ENCODE results near the gene ROBO3. TPM values are rescaled to one million over a fixed set of nuclear protein-coding genes. Genes with fewer than 3 reads are reported as not detected.

ROBO3 gene
- total RNA-seq, 1 donor from 2014 or later: 30.6 TPM

DNA sequence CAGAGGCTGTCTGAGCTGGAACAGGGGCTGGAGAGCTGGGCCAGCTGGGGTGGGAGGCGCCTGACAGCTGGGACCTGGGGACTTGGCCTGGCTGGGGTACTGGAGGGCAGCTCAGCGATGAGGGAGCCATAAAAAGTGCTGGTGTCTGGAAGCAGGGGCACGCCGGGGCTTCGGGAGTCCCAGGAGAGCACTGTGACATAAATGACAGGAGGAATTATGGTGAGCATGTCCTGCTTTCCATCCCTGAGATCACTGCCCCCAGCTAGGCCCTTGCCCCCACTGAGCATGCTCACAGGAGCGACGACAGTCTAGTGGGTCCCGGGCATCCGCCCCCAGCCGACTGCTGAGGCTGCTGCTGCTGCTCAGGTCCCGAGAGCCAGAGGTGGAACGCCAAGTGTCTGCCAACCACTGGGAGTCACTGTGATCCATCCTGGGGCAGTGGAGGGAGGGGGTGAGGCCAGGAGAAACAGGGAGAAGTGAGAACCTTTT, 26.2 kb downstream of the ROBO3 start:
- no peak overlapping the region for H3K4me3 ChIP-seq (ENCODE audit: low read depth, low read length)
- TF ChIP-seq, protein P1, sequence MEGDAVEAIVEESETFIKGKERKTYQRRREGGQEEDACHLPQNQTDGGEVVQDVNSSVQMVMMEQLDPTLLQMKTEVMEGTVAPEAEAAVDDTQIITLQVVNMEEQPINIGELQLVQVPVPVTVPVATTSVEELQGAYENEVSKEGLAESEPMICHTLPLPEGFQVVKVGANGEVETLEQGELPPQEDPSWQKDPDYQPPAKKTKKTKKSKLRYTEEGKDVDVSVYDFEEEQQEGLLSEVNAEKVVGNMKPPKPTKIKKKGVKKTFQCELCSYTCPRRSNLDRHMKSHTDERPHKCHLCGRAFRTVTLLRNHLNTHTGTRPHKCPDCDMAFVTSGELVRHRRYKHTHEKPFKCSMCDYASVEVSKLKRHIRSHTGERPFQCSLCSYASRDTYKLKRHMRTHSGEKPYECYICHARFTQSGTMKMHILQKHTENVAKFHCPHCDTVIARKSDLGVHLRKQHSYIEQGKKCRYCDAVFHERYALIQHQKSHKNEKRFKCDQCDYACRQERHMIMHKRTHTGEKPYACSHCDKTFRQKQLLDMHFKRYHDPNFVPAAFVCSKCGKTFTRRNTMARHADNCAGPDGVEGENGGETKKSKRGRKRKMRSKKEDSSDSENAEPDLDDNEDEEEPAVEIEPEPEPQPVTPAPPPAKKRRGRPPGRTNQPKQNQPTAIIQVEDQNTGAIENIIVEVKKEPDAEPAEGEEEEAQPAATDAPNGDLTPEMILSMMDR (conservative IDR thresholded peaks at IDR 0.05; ENCODE audit: low read depth, low read length): peak; percentile 22
- DNase-seq (ENCODE audit: low read depth): no peak

DNA sequence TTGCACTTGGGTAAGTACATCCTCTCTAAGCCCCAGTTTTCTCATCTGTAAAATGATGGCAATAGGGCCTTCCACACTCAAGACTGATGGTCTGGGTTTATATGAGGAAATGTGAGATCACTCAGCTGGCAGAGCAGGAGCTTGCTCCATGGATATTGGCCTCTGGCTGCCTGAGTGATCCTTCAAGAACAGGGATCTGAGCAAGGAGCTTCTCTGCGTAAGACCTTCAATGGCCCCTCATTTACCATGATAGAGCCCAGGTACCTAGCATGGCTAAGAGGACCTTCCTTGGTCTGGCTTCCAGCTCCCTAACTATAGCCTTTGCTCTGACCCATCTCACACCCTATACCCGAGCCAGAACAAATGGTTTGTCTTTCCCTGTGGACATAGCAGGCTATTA, 26.9 kb downstream of the ROBO3 start:
- no peak overlapping the region for H3K4me3 ChIP-seq (ENCODE audit: low read depth, low read length)
- no peak for DNase-seq (ENCODE audit: low read depth)
- TF ChIP-seq, protein P1 (conservative IDR thresholded peaks at IDR 0.05; ENCODE audit: low read depth, low read length): no peak

DNA sequence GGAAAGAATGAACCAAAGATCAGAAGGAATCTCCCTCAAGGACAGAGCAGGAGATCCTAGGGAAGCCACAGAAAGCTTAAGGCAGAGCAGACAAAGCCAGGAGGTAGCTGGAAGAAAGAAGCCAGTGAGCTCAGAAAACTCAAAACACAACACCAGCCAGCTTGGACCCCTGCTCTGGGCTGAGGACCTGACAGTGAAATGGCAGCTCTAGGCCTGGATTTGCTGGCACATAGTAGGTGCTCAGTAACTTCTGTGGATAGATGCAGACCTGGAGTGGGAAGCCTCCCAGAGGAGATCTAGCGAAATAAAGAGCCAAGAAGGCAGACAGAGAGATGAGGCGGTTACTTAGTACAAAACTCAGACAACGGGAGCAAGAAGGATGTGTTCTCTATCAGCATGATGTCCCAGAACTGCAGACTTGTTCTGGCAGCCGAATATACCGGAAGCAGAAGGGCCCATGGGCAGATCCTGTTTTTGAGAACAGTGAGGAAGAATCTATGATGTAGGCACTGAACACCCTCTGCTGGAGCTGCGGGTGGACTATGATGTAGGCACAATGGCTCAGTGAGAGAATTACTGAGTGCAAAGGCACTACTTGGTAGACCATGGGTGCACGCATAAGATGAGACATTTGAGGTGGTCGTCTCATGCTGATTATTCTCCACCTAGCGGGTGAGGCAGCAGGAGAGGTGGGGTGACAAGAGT, 27.7 kb downstream of the ROBO3 start:
- DNase-seq (ENCODE audit: low read depth): no peak
- H3K4me3 ChIP-seq (ENCODE audit: low read depth, low read length): no peak overlapping the region
- TF ChIP-seq, protein P1 (conservative IDR thresholded peaks at IDR 0.05; ENCODE audit: low read depth, low read length): no peak

DNA sequence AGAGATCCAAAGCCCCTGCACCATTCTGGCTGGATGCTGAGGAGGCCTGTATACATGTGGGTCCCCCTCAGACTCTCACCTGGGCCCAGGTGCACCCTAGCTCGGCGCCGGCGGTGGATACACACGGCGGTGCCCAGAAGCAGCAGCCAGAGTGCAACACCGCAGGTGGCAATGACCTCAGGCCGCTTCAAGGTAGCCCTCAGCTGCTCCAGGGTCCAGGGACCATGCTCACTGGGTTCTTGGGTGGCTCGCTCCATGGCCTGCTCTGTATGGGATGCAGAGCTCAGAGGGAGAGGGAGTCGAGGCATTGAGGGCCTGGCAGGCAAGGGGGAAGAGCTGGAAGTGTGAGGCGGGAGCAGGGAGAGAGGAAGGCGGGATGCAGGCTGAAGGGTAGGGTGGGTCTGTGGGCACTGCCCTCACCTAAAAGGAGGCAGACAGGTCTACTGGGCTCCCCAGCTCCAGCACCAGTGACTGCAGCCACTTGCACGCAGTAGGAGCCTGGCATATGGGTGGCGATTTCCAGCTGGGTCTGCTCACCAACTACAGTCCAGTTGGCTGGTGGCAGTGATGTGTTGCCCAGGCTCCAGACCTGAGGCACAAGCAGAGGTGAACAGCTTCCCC, 28.7 kb downstream of the ROBO3 start:
- TF ChIP-seq, protein P1 (conservative IDR thresholded peaks at IDR 0.05; ENCODE audit: low read depth, low read length): no peak
- DNase-seq (ENCODE audit: low read depth): no peak
- H3K4me3 ChIP-seq (ENCODE audit: low read depth, low read length): no peak overlapping the region

DNA sequence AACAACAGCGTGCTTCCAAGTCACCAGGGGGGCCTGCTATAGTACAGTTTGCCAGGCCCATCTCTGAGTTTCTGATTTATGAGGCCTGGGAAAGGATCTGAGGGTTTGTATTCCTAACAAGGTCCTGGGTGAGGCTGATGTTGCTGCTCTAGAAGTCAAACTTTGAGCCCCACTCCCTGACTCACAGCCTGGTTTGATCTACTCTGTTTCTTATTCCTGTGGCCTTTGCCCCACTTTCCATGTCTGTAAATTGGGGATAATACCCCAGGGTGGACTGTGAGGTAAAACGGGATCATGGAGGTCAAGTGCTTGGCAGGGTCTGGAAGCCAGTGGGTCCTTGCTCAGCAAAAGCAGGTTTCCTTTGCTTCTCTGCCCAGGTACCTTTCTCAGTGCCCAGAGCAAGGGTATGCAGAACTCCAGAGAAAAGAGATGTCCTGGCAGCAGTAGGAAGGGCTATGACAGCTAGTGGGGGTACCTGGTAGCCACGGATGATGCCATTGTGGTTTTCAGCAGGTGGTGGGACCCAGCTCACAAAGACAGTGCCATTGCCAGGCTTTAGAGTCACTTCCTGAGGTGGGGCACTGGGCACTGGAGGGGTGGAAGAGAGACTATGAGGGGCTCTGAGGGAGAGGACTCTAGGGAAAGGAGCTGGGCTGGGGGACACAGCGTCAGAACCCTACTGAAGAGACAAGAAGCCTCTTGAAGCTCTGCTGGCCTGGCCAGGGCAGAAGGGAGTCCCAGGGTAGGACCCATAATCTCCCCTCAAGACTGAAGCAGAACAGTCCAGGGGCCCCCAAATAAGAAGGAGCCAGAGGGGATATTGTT, 29.6 kb downstream of the ROBO3 start:
- H3K4me3 ChIP-seq (ENCODE audit: low read depth, low read length): no peak overlapping the region
- TF ChIP-seq, protein P1 (conservative IDR thresholded peaks at IDR 0.05; ENCODE audit: low read depth, low read length): no peak
- DNase-seq (ENCODE audit: low read depth): no peak

DNA sequence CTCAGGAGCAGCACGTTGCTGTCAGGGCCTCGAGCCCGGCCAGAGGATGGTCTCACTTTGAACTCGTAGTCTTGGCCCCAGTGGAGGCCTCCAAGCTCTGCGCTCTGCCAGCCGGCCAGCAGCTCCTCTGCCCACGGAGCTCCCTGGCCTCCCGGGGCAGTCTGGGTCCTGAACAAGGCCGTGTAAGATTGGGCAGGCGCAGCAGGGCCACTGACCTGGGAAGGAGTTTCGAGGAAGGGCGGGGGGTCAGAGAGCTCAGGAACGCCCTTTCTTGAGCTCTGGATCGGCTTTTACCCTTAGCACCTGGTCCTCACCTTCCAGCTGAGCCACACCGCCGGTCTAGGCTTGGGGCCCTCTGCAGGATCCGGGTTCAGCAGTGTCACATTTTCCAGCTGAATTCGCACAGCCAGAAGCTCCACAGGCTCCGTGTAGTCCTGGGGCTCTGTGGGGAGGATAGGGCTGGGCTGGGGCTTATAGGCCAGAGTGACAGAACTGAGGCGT, 30.3 kb downstream of the ROBO3 start:
- TF ChIP-seq, protein P1 (conservative IDR thresholded peaks at IDR 0.05; ENCODE audit: low read depth, low read length): no peak
- no peak for DNase-seq (ENCODE audit: low read depth)
- H3K4me3 ChIP-seq (ENCODE audit: low read depth, low read length): no peak overlapping the region

All from epithelial cell of proximal tubule (primary cell).